Loucy (cell line): Measurements from ENCODE around the gene CAMK1D.

ENCODE experiments used
- CTCF ChIP-seq: fragments of 200-600 bp; sonication (generic); conservative IDR thresholded peaks from 2 replicates; pipeline ENCODE4 v1.5.1; 2014; ENCODE audit warnings: mild to moderate bottlenecking, antibody characterized with exemption, low read length
- EZH2phosphoT487 ChIP-seq: fragments of 200-600 bp; IDR thresholded peaks from 2 replicates; pipeline ENCODE4 v1.6.1; 2018; ENCODE audit warnings: antibody characterized with exemption, mild to moderate bottlenecking, moderate library complexity, borderline replicate concordance

- TF ChIP-seq EZH2phosphoT487, result no peak
- no peak for TF ChIP-seq CTCF
These were observed 222.9 kb downstream of the CAMK1D start for GRCh38 chr10:12572281-12572680.
